Right atrium auricular region (tissue), 2 donors: ENCODE measurements around the gene ATP5PO. TPM values are rescaled to one million over a fixed set of nuclear protein-coding genes. Genes with fewer than 3 reads are reported as not detected.

ENCODE experiments used
- DNase-seq: peaks from one replicate; pipeline ENCODE4 v3.0.0-alpha.2; 2019; ENCODE audit warnings: low spot score
- H3K27ac ChIP-seq, 2 donors: fragments of 200-600 bp; sonication (generic); 1 replicate in 1 of 2; 2 replicates in 1 of 2; pipeline ENCODE4 v1.5.1; 2016 to 2019
- H3K27me3 ChIP-seq, 2 donors: fragments of 200-600 bp; sonication (generic); one replicate each; pipeline versions ENCODE4 v1.5.1 to v1.6.0; 2017 to 2019
- H3K36me3 ChIP-seq: fragments of 200-600 bp; sonication (generic); one replicate; pipeline ENCODE4 v1.5.1; 2016
- H3K4me1 ChIP-seq, 2 donors: fragments of 200-600 bp; sonication (generic); one replicate each; pipeline versions ENCODE4 v1.5.1 to v1.6.0; 2017 to 2019
- H3K4me3 ChIP-seq, 2 donors: fragments of 200-600 bp; sonication (generic); 1 replicate in 1 of 2; 2 replicates in 1 of 2; pipeline ENCODE4 v1.5.1; 2017 to 2019; ENCODE audit warnings: mild to moderate bottlenecking in 1 of 2, moderate library complexity in 1 of 2
- H3K9me3 ChIP-seq, 2 donors: fragments of 200-600 bp; sonication (generic); one replicate each; pipeline ENCODE4 v1.5.1; 2019
- total RNA-seq, 2 donors: library from RNA; depleted of rRNA; stranded (reverse); fragments of >200 nt; gene quantifications; one replicate each; pipeline ENCODE4 v1.1.0, GENCODE V29; 2016
- TF ChIP-seq, protein P1 (sequence below), 2 donors: fragments of 200-600 bp; sonication (generic); IDR thresholded peaks; one replicate each; pipeline ENCODE4 v1.5.1; 2019; ENCODE audit warnings: antibody characterized with exemption in 2 of 2

The ATP5PO gene
- total RNA-seq, 2 donors from 2014 or later = 593 to 693 TPM

DNA sequence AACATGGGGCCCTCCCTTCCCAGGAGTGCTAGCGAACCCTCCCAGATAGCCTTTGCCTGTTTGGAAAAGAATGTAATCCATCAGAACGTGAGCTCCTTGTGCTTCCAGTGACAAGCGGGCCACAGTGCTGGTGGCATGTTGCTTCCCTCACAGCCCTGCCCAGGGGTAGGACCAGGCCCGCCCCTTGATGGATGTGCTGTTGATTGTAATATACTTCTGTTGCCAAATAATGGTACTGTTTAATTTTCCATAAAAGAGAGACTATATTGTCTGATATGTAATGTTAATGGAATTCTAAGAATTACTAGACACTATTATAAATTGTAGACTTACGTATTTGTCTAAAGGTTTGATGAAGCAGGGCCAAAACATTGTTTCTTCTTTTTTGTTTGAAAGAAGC, 16.4 kb downstream of the ATP5PO start:
- Histone ChIP-seq H3K36me3 (peaks cover 25% of the 10 kb centered on the region), H3K4me3 (no peak overlapping the region), H3K27ac (peak overlapping the region in 1 of 2 donors; percentile 13), H3K4me1 (peaks cover 0 to 8% of the 10 kb centered on the region in 2 donors), H3K9me3 (no peaks in the 10 kb centered on the region), H3K27me3 (no peaks in the 10 kb centered on the region)
- TF ChIP-seq, protein P1, sequence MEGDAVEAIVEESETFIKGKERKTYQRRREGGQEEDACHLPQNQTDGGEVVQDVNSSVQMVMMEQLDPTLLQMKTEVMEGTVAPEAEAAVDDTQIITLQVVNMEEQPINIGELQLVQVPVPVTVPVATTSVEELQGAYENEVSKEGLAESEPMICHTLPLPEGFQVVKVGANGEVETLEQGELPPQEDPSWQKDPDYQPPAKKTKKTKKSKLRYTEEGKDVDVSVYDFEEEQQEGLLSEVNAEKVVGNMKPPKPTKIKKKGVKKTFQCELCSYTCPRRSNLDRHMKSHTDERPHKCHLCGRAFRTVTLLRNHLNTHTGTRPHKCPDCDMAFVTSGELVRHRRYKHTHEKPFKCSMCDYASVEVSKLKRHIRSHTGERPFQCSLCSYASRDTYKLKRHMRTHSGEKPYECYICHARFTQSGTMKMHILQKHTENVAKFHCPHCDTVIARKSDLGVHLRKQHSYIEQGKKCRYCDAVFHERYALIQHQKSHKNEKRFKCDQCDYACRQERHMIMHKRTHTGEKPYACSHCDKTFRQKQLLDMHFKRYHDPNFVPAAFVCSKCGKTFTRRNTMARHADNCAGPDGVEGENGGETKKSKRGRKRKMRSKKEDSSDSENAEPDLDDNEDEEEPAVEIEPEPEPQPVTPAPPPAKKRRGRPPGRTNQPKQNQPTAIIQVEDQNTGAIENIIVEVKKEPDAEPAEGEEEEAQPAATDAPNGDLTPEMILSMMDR (IDR thresholded peaks at IDR 0.05) = no peak
- DNase-seq = no peak

DNA sequence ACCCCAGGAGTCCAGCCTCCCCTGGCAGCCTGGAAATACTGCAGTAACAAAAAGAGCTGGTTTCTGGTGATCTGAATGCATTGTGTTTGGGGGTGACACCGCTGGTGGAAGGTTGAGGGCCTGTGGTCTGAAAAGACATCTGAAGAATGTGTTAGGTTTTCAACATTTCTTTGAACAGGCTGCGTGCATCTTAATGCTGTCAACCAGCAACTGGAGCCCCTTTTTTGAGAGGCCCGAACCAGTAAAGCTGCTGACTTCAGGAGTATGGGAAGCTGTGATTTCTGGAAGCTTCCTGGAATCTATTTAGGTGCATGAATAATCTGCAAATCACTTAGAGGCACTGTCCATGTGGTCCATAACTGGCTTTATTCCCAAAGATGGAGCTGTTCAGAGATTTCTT, 17.0 kb downstream of the ATP5PO start:
- peak overlapping the region in 1 of 2 donors; percentile 13 for H3K27ac ChIP-seq
- H3K4me1 ChIP-seq = peaks cover 0 to 13% of the 10 kb centered on the region in 2 donors
- no peaks in the 10 kb centered on the region for H3K27me3 ChIP-seq
- TF ChIP-seq, protein P1 (IDR thresholded peaks at IDR 0.05) = no peak
- peaks cover 18% of the 10 kb centered on the region for H3K36me3 ChIP-seq
- DNase-seq = no peak
- H3K4me3 ChIP-seq = no peak overlapping the region
- H3K9me3 ChIP-seq = no peaks in the 10 kb centered on the region

DNA sequence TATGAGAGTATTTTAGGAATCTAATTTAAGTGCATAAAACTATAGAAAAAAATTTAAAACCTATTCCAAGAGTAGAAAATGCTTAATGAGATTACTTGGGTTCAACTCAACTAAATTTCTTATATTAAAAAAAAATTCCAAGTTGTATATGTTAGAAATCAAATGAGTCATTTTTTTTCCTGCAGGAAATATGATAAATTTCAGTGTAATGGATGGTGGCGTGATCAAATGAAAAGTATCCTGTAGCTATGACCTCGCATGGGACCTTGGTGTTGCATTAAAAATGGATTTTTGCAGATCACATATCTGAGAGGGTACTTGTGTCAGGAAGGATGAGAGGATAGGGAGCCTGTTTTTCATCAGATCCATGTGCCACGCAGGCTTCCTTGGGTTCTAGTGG, 17.9 kb downstream of the ATP5PO start:
- no peak for DNase-seq
- H3K4me3 ChIP-seq = no peak overlapping the region
- H3K9me3 ChIP-seq = no peaks in the 10 kb centered on the region
- no peaks in the 10 kb centered on the region for H3K27me3 ChIP-seq
- peaks cover 10% of the 10 kb centered on the region for H3K36me3 ChIP-seq
- no peak overlapping the region for H3K27ac ChIP-seq
- peaks cover 0 to 13% of the 10 kb centered on the region in 2 donors for H3K4me1 ChIP-seq
- TF ChIP-seq, protein P1 (IDR thresholded peaks at IDR 0.05) = no peak

DNA sequence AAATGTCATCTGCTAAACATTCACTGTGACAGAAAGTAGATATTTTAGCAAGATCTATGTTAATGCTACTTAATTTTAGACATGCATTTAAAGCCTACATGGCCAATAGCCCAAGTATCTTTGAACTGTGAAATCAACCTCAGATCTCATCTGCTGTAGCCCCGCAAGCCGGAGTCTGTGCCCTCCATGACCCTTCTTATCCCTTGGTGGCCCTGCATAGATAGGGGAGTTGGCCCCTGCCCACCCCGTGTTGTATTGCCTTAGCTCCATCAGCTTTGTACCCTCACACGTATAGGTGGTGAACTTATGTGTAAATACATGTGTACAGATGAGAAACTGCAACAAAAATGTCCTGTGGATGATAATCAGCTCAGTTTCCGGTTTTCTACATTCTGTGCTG, 18.5 kb downstream of the ATP5PO start:
- Histone ChIP-seq H3K4me1 (peaks cover 0 to 13% of the 10 kb centered on the region in 2 donors), H3K27me3 (no peaks in the 10 kb centered on the region), H3K36me3 (peaks cover 8% of the 10 kb centered on the region), H3K9me3 (no peaks in the 10 kb centered on the region), H3K27ac (no peak overlapping the region), H3K4me3 (no peak overlapping the region)
- TF ChIP-seq, protein P1 (IDR thresholded peaks at IDR 0.05) = no peak
- DNase-seq = no peak

DNA sequence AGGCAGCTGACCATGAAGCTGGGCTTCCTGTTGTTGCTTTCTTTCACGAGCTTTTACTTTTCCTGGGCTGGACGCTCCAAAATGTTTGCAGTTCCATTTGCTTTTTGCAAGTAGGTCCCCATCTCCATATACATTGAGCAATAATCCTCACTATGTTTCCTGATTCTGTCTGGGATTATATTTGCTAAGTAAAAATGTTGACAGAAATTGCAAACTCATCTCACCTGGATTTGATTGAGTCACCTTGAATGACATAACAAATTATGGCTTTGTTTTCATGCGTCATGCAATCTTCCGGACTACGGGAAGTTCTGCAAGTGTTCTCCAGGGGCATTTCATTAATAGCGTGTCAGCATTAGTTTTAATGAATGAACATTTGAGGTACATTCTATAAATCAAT, 18.9 kb downstream of the ATP5PO start:
- H3K27ac ChIP-seq = no peak overlapping the region
- no peaks in the 10 kb centered on the region for H3K27me3 ChIP-seq
- no peak overlapping the region for H3K4me3 ChIP-seq
- H3K4me1 ChIP-seq = peaks cover 0 to 13% of the 10 kb centered on the region in 2 donors
- no peaks in the 10 kb centered on the region for H3K9me3 ChIP-seq
- H3K36me3 ChIP-seq = peaks cover 7% of the 10 kb centered on the region
- TF ChIP-seq, protein P1 (IDR thresholded peaks at IDR 0.05) = no peak
- no peak for DNase-seq

DNA sequence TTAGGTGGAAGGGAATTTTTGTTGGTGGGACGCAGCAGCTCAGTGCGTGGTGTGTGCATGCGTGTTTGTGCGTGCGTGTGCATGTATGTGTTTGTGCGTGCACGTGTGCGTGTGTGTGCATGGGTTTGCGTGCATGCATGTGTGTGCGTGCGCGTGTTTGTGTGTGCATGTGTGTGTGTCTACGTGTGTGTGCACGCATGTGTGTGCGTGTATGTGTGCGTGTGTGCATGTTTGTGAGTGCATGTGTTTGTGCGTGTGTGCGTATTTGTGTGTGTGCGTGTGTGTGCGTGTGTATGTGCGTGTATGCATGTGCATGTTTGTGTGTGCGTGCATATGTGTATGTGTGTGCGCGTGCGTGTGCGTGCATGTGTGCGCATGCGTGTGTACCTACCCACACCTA, 20.2 kb downstream of the ATP5PO start:
- TF ChIP-seq, protein P1 (IDR thresholded peaks at IDR 0.05) = no peak
- H3K4me1 ChIP-seq = peaks cover 0 to 13% of the 10 kb centered on the region in 2 donors
- H3K4me3 ChIP-seq = peak overlapping the region in 1 of 2 donors; percentile 32
- no peak for DNase-seq
- no peak overlapping the region for H3K27ac ChIP-seq
- H3K27me3 ChIP-seq = no peaks in the 10 kb centered on the region
- peaks cover 4% of the 10 kb centered on the region for H3K36me3 ChIP-seq
- no peaks in the 10 kb centered on the region for H3K9me3 ChIP-seq
